WTC11 (cell line): ENCODE results near the gene CCR8.

Source experiments
- ATF2 ChIP-seq: sonication (generic); formaldehyde crosslinking; IDR thresholded peaks from 2 replicates; pipeline ENCODE4 v1.8.1; 2022; ENCODE audit warnings: low read depth, missing genetic modification reagents, borderline replicate concordance
- CREB1 ChIP-seq: sonication (generic); formaldehyde crosslinking; IDR thresholded peaks from 2 replicates; pipeline ENCODE4 v1.8.0; 2023; ENCODE audit warnings: mild to moderate bottlenecking, missing genetic modification reagents
- CREM ChIP-seq: sonication (generic); formaldehyde crosslinking; IDR thresholded peaks from 2 replicates; pipeline ENCODE4 v1.8.1; 2022; ENCODE audit warnings: mild to moderate bottlenecking, missing genetic modification reagents, moderate library complexity
- CTCF ChIP-seq: fragments of 200-600 bp; IDR thresholded peaks from 2 replicates; pipeline ENCODE4 v1.8.0; 2022; ENCODE audit warnings: antibody characterized with exemption
- E2F4 ChIP-seq: sonication (generic); formaldehyde crosslinking; IDR thresholded peaks from 2 replicates; pipeline ENCODE4 v1.8.1; 2022; ENCODE audit warnings: low read depth, mild to moderate bottlenecking, moderate library complexity, missing genetic modification reagents, borderline replicate concordance
- ELF4 ChIP-seq: sonication (generic); formaldehyde crosslinking; IDR thresholded peaks from 2 replicates; pipeline ENCODE4 v1.8.1; 2022; ENCODE audit warnings: low read depth, mild to moderate bottlenecking, moderate library complexity, missing genetic modification reagents
- FOXJ3 ChIP-seq: sonication (generic); formaldehyde crosslinking; IDR thresholded peaks from 2 replicates; pipeline ENCODE4 v1.9.0; 2021; ENCODE audit warnings: missing genetic modification reagents, mild to moderate bottlenecking, borderline replicate concordance
- FOXP4 ChIP-seq: sonication (generic); formaldehyde crosslinking; IDR thresholded peaks from 2 replicates; pipeline ENCODE4 v1.8.0; 2022; ENCODE audit warnings: mild to moderate bottlenecking, missing genetic modification reagents
- IRF1 ChIP-seq: sonication (generic); formaldehyde crosslinking; IDR thresholded peaks from 2 replicates; pipeline ENCODE4 v1.8.0; 2023; ENCODE audit warnings: missing genetic modification reagents
- MAX ChIP-seq: sonication (generic); formaldehyde crosslinking; IDR thresholded peaks from 2 replicates; pipeline ENCODE4 v1.8.0; 2022; ENCODE audit warnings: mild to moderate bottlenecking, missing genetic modification reagents
- RELA ChIP-seq: sonication (generic); formaldehyde crosslinking; IDR thresholded peaks from 2 replicates; pipeline ENCODE4 v1.8.1; 2022; ENCODE audit warnings: missing genetic modification reagents, mild to moderate bottlenecking, borderline replicate concordance
- SMAD4 ChIP-seq: sonication (generic); formaldehyde crosslinking; IDR thresholded peaks from 2 replicates; pipeline ENCODE4 v1.8.0; 2022; ENCODE audit warnings: mild to moderate bottlenecking, missing genetic modification reagents
- SP1 ChIP-seq: sonication (generic); formaldehyde crosslinking; conservative IDR thresholded peaks from 2 replicates; pipeline ENCODE4 v1.8.1; 2022; ENCODE audit warnings: missing genetic modification reagents
- TCF7 ChIP-seq: sonication (generic); formaldehyde crosslinking; IDR thresholded peaks from 2 replicates; pipeline ENCODE4 v1.8.0; 2022; ENCODE audit warnings: mild to moderate bottlenecking, low read depth, missing genetic modification reagents, moderate library complexity

- TF ChIP-seq FOXP4: no peak
- no peak for TF ChIP-seq SMAD4
- TF ChIP-seq CREM (CRISPR knock-in tag): no peak
- no peak for TF ChIP-seq CTCF
- TF ChIP-seq ATF2 (CRISPR knock-in tag): no peak
- TF ChIP-seq TCF7 (CRISPR knock-in tag): no peak
- no peak for TF ChIP-seq IRF1
- no peak for TF ChIP-seq E2F4 (CRISPR knock-in tag)
- TF ChIP-seq CREB1: no peak
- TF ChIP-seq ELF4: no peak
- TF ChIP-seq SP1 (CRISPR knock-in tag): no peak
- TF ChIP-seq MAX: no peak
- TF ChIP-seq RELA: no peak
- TF ChIP-seq FOXJ3 (CRISPR knock-in tag): no peak
Measured at GRCh38 chr3:39317571-39318169, 11.8 kb upstream of the CCR8 start.
